Gastrocnemius medialis (tissue), 4 donors: ENCODE data around the gene TTYH2. TPM values are rescaled to one million over a fixed set of nuclear protein-coding genes. Genes with fewer than 3 reads are reported as not detected.

ENCODE experiments used
- ATAC-seq, 2 donors: fragments of 150-250 bp; one replicate each; pipeline ENCODE4 v1.9.1; 2016
- DNase-seq, 2 donors: peaks; one replicate each; pipeline ENCODE4 v3.0.0-alpha.2; 2019
- H3K27ac ChIP-seq, 4 donors: fragments of 200-600 bp; sonication (generic); 1 replicate in 1 of 4; 2 replicates in 3 of 4; pipeline ENCODE4 v1.5.1; 2016 to 2018; ENCODE audit warnings: mild to moderate bottlenecking in 2 of 4, moderate library complexity in 1 of 4
- H3K27me3 ChIP-seq, 3 donors: fragments of 200-600 bp; sonication (generic) in 2 of 3; 1 replicate in 1 of 3; 2 replicates in 2 of 3; pipeline versions ENCODE4 v1.5.1 to v1.6.0; 2016 to 2019; ENCODE audit warnings: mild to moderate bottlenecking in 1 of 3, moderate library complexity in 1 of 3
- H3K36me3 ChIP-seq, 2 donors: fragments of 200-600 bp; sonication (generic) in 1 of 2; one replicate each; pipeline ENCODE4 v1.5.1; 2017 to 2018
- H3K4me1 ChIP-seq, 2 donors: fragments of 200-600 bp; sonication (generic) in 1 of 2; one replicate each; pipeline ENCODE4 v1.5.1; 2016 to 2017; ENCODE audit warnings: mild to moderate bottlenecking in 2 of 2
- H3K4me3 ChIP-seq, 4 donors: fragments of 200-600 bp; sonication (generic) in 3 of 4; 1 replicate in 1 of 4; 2 replicates in 3 of 4; pipeline ENCODE4 v1.5.1; 2016 to 2019; ENCODE audit warnings: mild to moderate bottlenecking in 2 of 4
- H3K9me3 ChIP-seq, 3 donors: fragments of 200-600 bp; sonication (generic) in 2 of 3; 1 replicate in 1 of 3; 2 replicates in 2 of 3; pipeline ENCODE4 v1.5.1; 2016 to 2019
- CTCF ChIP-seq, 5 experiments: fragments of 450-650 bp in 3 of 5; fragments of 200-600 bp in 2 of 5; sonication (generic) in 2 of 5; IDR thresholded peaks in 4 of 5; conservative IDR thresholded peaks in 1 of 5; 1 replicate in 4 of 5; 2 replicates in 1 of 5; pipeline ENCODE4 v1.5.1; 2016 to 2019; ENCODE audit warnings: antibody characterized with exemption in 5 of 5, mild to moderate bottlenecking in 3 of 5, moderate library complexity in 3 of 5
- POLR2A ChIP-seq, 2 donors: fragments of 450-650 bp; IDR thresholded peaks; one replicate each; pipeline ENCODE4 v1.6.1; 2017; ENCODE audit warnings: antibody characterized with exemption in 2 of 2, mild to moderate bottlenecking in 2 of 2, moderate library complexity in 2 of 2
- in situ Hi-C, 4 donors: fragments of 200-750 bp; cut with MboI; loops; one replicate each; pipeline versions ENCODE4 v1.15.0 to v1.8.0; 2017; ENCODE audit warnings: low sequenced_read_pairs in 4 of 4
- intact Hi-C: fragments of 100-400 bp; cut with DNase I; formaldehyde crosslinking; loops from one replicate; pipeline ENCODE4 v1.15.1; 2023; ENCODE audit warnings: low total_unique reads
- total RNA-seq, 4 donors: library from RNA; depleted of rRNA; stranded (reverse); fragments of >200 nt; gene quantifications; one replicate each; pipeline versions ENCODE4 v1.1.0 to v1.2.3, GENCODE V29; 2016

TTYH2 gene
- total RNA-seq, 4 donors from 2014 or later: 4.7 to 19.2 (median 11.4) TPM

GRCh38 chr17:74201250-74201649 lies 12.1 kb upstream of the TTYH2 start:
- H3K9me3 ChIP-seq: no peaks in the 10 kb centered on the region
- in situ Hi-C loops (loop anchor here in 3 of 4 donors (10.0 to 25.0 kb wide), 3 partner anchors 161 to 286 kb away; partner anchors contain the start of genes BTBD17 (in 3 of the 3) and GPR142 (in 3 of the 3)), intact Hi-C loops (no loop called here)
- H3K27me3 ChIP-seq: peaks cover 6 to 24% (median 7%) of the 10 kb centered on the region in 3 donors
- H3K27ac ChIP-seq: no peak overlapping the region
- DNase-seq (peak in 1 of 2 donors; percentile 36), ATAC-seq (no peak)
- TF ChIP-seq POLR2A (IDR thresholded peaks at IDR 0.05) (no peak), CTCF (IDR thresholded peaks at IDR 0.05 in 4 of 5, conservative IDR thresholded peaks at IDR 0.05 in 1 of 5) (no peak)
- H3K36me3 ChIP-seq: peaks cover 0 to 16% of the 10 kb centered on the region in 2 donors
- H3K4me1 ChIP-seq: peaks cover 15 to 22% of the 10 kb centered on the region in 2 donors
- no peak overlapping the region for H3K4me3 ChIP-seq

GRCh38 chr17:74201948-74202347 lies 11.4 kb upstream of the TTYH2 start:
- peaks cover 0 to 20% of the 10 kb centered on the region in 2 donors for H3K36me3 ChIP-seq
- peaks cover 17 to 26% of the 10 kb centered on the region in 2 donors for H3K4me1 ChIP-seq
- intact Hi-C loops (no loop called here), in situ Hi-C loops (loop anchor here in 3 of 4 donors (10.0 to 25.0 kb wide), 3 partner anchors 160 to 285 kb away; partner anchors contain the start of genes BTBD17 (in 3 of the 3) and GPR142 (in 3 of the 3))
- peaks cover 0 to 17% (median under 1%) of the 10 kb centered on the region in 3 donors for H3K27me3 ChIP-seq
- no peak for TF ChIP-seq POLR2A (IDR thresholded peaks at IDR 0.05)
- no peak for TF ChIP-seq CTCF (IDR thresholded peaks at IDR 0.05 in 4 of 5, conservative IDR thresholded peaks at IDR 0.05 in 1 of 5)
- no peaks in the 10 kb centered on the region for H3K9me3 ChIP-seq
- ATAC-seq: no peak
- no peak overlapping the region for H3K27ac ChIP-seq
- H3K4me3 ChIP-seq: no peak overlapping the region
- no peak for DNase-seq

GRCh38 chr17:74202938-74203337 lies 10.4 kb upstream of the TTYH2 start:
- ATAC-seq (peak in 1 of 2 donors; percentile 4), DNase-seq (no peak)
- H3K9me3 ChIP-seq: no peaks in the 10 kb centered on the region
- peak overlapping the region in 3 of 4 donors; percentile 80 to 93 (median 92) for H3K4me3 ChIP-seq
- in situ Hi-C loops (loop anchor here in 3 of 4 donors (10.0 to 25.0 kb wide), 3 partner anchors 159 to 284 kb away; partner anchors contain the start of genes BTBD17 (in 3 of the 3) and GPR142 (in 3 of the 3)), intact Hi-C loops (loop anchor here (1.0 kb wide), 1 partner anchor 10 kb away; the partner anchor contains the start of gene TTYH2)
- peaks cover 0 to 30% of the 10 kb centered on the region in 2 donors for H3K36me3 ChIP-seq
- peaks cover 21 to 36% of the 10 kb centered on the region in 2 donors for H3K4me1 ChIP-seq
- peaks cover 0 to 13% (median 0%) of the 10 kb centered on the region in 3 donors for H3K27me3 ChIP-seq
- H3K27ac ChIP-seq: no peak overlapping the region
- TF ChIP-seq POLR2A (IDR thresholded peaks at IDR 0.05) (no peak), CTCF (IDR thresholded peaks at IDR 0.05 in 4 of 5, conservative IDR thresholded peaks at IDR 0.05 in 1 of 5) (no peak)

- ATAC-seq: peak; percentile 92 to 96
- Histone ChIP-seq H3K27ac (peak within 1 kb of the TSS; percentile 87 to 89 (median 88)), H3K36me3 (peaks cover 0 to 37% of the 10 kb centered on the region in 2 donors), H3K4me3 (peak within 1 kb of the TSS; percentile 80 to 93 (median 87)), H3K9me3 (no peaks in the 10 kb centered on the region), H3K4me1 (peaks cover 28 to 40% of the 10 kb centered on the region in 2 donors), H3K27me3 (peaks cover 0 to 13% (median 0%) of the 10 kb centered on the region in 3 donors)
- peak; percentile 93 to 98 (median 96) for TF ChIP-seq CTCF (IDR thresholded peaks at IDR 0.05 in 4 of 5, conservative IDR thresholded peaks at IDR 0.05 in 1 of 5)
- TF ChIP-seq POLR2A (IDR thresholded peaks at IDR 0.05): peak; percentile 90 to 93
- DNase-seq: peak; percentile 94 to 95
- intact Hi-C loops (loop anchor here (1.0 kb wide), 1 partner anchor 10 kb away; the partner anchor contains the start of gene TTYH2), in situ Hi-C loops (loop anchor here in 3 of 4 donors (10.0 to 25.0 kb wide), 3 partner anchors 159 to 284 kb away; partner anchors contain the start of genes BTBD17 (in 3 of the 3) and GPR142 (in 3 of the 3))
Observed at GRCh38 chr17:74203439-74204240, 9.7 kb upstream of the TTYH2 start, which contains the start of gene RPL38. Gene RPL38 (plus strand): TSS chr17:74203678. CDS start chr17:74203956, 278 bp downstream.
